Measurements from ENCODE around the gene NR3C1.
A peak's percentile ranks its signal among the peaks of the same experiment; 100 is the strongest.
"Not testable (repeated sequence)": the region's sequence is repeated elsewhere in the genome, so short reads cannot be mapped to it uniquely, and the experiment has no call there.

Gene NR3C1

DNA sequence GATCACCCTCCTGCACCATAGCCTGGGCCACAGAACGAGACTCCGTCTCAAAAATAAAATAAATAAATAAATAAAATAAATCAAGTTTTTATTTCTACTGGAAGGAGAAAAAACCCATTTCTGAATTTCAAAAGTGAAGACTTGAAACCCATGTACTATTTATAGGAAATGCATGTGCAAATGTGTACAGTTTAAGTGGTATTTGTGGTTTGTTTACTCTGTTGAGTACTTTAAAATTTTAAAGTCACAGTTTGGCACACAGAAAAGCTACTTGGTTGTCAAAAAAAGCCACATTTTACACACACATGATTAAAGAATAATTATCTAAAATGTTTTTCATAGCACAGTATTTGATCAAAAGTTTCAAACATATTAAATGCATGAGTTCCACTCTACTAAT is 43.6 kb downstream of the NR3C1 start:
- DNase-seq: no peak

DNA sequence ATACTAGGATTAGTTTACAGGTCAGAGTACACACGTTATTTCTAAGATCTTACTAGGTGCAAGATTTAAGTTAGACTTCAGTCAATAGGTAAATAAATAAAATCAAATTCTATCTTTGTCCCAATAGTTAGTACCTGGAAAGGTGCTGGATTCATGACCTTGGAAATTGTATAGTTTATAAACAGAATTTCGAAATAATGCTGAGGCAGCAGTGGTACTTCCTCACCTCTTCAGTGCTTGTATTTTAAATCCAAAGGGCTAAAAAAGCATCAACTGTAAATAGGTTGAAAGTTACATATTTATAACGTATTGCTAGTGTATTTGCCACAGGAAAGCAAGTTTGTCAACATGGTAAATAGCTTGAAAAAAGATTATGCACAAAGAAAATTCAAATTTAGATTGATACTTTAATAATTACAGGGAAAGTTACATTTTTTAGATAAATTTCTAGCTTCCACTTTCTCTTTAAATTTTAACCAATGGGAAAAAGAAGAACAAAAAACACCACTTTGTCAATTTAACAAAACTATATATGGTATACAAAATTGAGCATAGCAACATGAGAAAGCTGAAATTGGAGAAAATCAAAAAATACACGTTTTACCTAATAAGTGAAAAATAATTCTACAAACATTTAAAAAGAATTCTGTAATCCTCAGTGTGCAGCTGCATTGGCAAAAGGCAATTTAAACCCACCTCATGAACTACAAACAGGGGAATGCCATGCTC is 46.5 kb downstream of the NR3C1 start:
- DNase-seq: no peak

GRCh38 chr5:143355710-143356109 is 47.8 kb downstream of the NR3C1 start:
- peak; percentile 80 for DNase-seq

GRCh38 chr5:143354025-143354424 is 49.5 kb downstream of the NR3C1 start:
- no peak for DNase-seq

DNA sequence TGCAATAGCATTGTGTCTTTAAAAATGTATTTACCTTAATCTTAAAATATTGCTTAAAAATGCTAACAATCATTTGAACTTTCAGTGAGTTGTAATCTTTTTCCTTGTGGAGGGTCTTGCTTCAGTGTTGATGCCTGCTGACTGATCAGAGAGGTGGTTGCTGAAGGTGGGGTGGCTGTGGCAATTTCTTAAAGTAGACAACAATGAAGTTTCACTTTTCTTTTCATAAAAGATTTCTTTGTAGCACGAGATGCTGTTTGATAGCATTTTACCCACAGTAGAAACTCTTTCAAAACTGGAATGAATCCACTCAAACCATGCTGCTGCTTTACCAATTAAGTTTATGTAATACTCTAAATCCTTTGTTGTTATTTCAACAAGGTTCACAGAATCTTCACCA is 50.8 kb downstream of the NR3C1 start:
- DNase-seq: no peak

- DNase-seq: no peak
Measured at GRCh38 chr5:143350751-143351602, 52.5 kb downstream of the NR3C1 start.

GRCh38 chr5:143350341-143350740 is 53.1 kb downstream of the NR3C1 start:
- DNase-seq: no peak

GRCh38 chr5:143349177-143349576 is 54.3 kb downstream of the NR3C1 start:
- no peak for DNase-seq

- no peak for DNase-seq
Measured at GRCh38 chr5:143347698-143348344, 55.7 kb downstream of the NR3C1 start.

DNA sequence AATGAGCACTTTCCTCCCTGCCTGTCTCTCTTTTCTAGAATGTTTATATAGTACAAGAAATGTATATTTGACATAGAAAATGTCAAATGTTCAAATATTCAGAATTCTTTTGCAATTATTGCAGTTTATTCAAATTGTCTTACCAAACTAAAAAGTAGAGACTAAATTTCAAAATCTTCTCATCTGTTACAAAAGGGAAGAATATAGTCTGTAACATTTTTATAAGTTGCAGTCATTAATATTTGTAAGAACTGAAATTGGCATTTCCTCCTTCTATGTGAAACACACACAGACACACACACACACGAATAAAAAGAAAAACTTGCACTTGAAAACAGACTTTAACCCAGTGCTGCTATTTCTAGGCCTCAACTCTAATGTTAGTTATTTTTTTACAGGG is 56.4 kb downstream of the NR3C1 start:
- DNase-seq: no peak

DNA sequence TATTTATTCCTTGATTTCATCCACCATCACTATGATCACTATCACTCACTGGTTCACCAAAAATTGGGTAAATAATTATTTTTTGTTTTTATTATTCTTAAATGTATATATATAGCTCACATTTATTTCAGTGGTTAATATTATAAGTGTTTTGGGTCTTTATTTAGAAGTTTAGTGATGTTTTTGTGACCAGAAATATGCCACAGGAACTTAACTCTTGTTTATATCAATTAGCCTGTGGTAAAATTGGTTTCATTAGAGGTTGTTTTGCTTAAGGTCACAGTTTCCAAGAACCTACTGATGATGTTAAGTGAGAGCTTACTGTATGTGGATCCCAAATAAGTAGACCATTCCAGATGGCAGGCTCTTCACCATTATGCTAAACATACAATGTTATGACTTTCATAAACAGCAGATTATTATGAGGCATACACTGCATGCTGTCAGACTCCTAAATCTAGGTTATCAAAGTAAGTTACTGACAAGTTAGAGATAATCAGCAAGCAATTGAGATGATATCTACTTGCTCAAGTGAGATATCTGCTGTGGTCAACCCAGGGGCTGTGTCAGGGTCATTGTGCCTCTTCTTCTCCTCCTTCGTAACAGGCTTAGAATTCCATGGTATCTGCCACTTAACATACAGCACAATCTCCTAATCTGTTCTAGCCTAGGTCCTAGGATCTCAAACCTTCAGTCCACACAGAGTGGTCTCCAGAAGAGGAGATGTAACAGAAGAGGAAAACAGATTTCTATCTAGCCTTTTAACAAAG is 57.6 kb downstream of the NR3C1 start:
- no peak for DNase-seq

DNA sequence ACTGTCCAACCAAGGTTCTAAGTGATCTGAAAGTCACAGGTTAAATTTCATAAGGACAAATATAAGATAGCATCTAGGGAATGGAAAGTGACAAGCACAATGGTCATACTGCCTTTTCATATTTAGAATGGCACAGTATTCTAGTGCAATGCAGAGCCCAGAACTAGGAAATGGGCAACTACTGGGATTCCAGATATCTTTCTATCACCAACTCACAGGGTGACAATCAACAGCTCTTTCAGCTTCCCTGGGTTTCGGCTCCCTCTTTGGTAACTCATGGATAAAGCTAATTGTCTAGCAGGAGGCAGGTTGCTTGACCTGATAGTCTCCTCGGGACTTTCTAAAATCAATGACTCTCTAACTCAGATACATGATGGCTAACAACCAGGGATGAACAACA is 60.4 kb downstream of the NR3C1 start:
- DNase-seq: no peak

DNA sequence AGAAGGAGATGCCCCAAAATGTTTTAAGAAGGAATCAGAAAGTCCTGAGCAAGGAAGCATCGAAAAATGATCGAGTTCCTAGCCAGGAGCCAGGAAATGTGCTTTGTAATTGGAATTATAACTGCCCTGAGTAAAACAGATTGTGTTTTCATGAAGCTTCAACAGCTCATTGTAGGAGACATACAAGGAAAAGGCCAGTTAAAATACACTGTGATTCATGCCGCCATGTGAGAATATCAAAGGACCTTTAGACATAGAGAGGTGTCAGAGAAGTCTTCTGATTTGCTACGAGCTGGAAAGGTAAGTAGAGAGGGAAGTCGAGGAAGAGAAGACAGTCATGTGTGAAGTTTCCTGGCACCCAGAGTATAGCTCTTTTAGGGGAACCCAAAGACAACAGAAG is 60.9 kb downstream of the NR3C1 start:
- no peak for DNase-seq

DNA sequence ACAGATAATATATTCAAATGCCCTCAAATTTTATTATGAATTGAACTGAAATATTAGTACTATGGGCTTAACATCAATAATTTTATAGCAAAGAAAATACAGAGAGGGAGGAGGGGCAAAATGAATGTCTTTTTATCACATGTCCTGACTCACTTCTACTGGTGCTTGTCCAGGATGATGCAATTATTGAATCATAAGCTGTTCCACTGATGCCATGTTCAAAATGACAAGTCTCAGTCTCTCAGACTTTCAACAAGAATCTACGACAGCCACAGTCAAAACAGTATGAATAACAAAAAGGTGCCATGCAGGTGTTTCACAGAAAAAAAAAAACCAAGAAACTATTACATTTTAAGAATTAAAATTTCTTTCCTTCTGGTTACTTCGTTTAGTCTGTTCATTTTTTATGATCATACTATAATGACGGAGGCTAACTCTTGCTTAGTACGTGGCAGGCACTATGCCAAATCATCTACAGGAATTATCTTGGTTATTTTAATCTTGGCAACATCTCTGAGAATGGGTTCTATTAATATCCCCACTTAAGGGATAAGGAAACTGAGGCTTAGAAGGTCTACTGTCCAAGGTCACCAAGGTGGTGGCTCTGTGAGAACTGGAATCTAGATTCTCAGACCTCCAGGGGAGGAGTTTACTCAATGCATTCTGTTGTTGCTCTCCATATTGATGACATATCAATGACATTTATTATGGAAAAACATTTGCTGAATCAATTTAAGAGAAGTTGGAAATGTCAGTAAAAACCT is 61.5 kb downstream of the NR3C1 start:
- no peak for DNase-seq

DNA sequence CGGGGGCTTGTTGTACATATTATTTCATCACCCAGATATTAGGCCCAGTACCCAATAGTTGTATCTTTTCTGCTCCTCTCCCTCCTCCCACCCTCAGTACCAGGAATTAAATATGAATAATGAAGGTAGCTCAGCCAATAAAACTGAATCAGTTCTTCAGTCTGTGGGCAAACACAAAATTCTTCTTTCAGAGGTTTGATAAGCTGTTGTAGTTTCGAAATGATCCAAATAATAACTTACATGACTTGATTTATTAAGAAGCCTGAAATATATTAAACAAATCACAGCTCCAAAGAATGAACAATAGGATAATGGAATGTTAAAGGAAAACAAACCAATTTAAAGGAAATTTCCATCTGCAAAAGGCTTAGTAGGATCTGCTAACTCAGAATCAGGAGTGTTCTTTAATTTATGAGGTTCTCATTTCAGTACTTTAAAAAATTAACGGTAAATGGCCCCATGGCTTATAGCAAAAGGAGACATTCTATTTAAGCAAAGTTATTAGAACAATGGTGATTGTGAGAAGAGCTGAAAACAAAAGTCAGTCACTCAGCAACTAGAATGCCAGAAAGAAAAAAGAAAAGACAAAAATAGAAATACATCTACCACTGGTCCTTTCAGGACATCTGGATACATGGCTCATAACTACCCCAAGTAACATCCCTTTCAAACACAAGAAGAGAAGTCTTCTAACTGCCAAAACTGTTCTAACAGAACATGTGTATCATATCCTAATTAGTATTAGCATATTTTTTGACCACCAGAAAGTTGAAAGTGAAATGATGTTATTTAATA is 62.4 kb downstream of the NR3C1 start:
- no peak for DNase-seq

DNA sequence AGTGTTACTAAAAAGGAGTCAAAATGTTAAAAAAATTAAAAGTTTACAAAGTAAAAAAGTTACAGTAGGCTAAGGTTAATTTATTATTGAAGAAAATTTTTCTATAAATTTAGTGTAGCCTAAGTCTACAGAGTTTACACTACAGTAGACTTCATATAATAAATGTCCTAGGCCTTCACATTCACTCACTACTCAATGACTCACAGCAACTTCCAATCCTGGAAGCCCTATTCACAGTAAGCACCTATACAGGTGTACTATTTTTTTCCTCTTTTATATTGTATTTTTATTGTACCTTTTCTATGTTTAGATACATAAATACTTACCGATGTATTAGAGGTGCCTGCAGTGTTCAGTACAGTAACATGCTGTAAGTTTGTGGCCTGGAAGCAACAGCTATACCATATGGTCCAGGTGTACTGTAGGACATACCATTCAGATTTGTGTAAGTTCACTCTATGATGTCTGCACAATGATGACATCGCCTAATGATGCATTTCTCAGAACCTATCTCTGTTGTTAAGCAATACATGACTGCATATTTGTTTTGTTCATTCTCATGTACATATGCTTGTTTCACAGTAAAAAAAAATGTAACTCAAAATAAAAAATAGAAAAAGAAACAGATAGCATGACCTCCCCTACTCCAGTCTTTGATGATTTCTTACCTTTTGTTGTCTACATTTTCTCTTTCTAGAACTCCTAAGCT is 64.7 kb downstream of the NR3C1 start:
- DNase-seq: no peak

- DNase-seq: no peak
Measured at GRCh38 chr5:143337946-143338345, 65.5 kb downstream of the NR3C1 start.

- DNase-seq: no peak
Measured at GRCh38 chr5:143336485-143336884, 67.0 kb downstream of the NR3C1 start.

- no peak for DNase-seq
Measured at GRCh38 chr5:143334903-143335302, 68.6 kb downstream of the NR3C1 start.

GRCh38 chr5:143334380-143334779 is 69.1 kb downstream of the NR3C1 start:
- not testable (repeated sequence) for DNase-seq

- no peak for DNase-seq
Measured at GRCh38 chr5:143331956-143332355, 71.5 kb downstream of the NR3C1 start.

Data from NCI-H510A treated with DMSO at 0.1 percent for 48 hours (cell line).